SK-N-SH treated with all-trans-retinoic acid at 6 μM for 48 hours (cell line): ENCODE results near the gene DNAJC25.

Experiments used
- ATAC-seq: fragments of 200-7000 bp; cut with Tn5 transposase; 3 replicates; pipeline ENCODE4 v1.9.1; 2020; ENCODE audit warnings: mild to moderate bottlenecking, moderate library complexity
- ARNTL ChIP-seq: fragments of 450-650 bp; formaldehyde crosslinking; IDR thresholded peaks from 2 replicates; pipeline ENCODE4 v1.5.0; 2020; ENCODE audit warnings: low read depth, mild to moderate bottlenecking, moderate library complexity, borderline replicate concordance
- BACH2 ChIP-seq: fragments of 250-450 bp; sonication (Bioruptor Pico); IDR thresholded peaks from 2 replicates; pipeline ENCODE4 v1.9.0; 2021; ENCODE audit warnings: mild to moderate bottlenecking, borderline replicate concordance
- CREB5 ChIP-seq: fragments of 250-450 bp; sonication (Bioruptor Pico); IDR thresholded peaks from 2 replicates; pipeline ENCODE4 v1.5.1; 2020; ENCODE audit warnings: low read depth, mild to moderate bottlenecking, moderate library complexity
- CSDC2 ChIP-seq: fragments of 250-450 bp; sonication (Bioruptor Pico); IDR thresholded peaks from 2 replicates; pipeline ENCODE4 v1.5.0; 2020; ENCODE audit warnings: mild to moderate bottlenecking, moderate library complexity
- CSRNP3 ChIP-seq: fragments of 250-450 bp; sonication (Bioruptor Pico); IDR thresholded peaks from 2 replicates; pipeline ENCODE4 v1.5.1; 2021; ENCODE audit warnings: mild to moderate bottlenecking, moderate library complexity
- ESRRG ChIP-seq: fragments of 250-450 bp; sonication (Bioruptor Pico); IDR thresholded peaks from 2 replicates; pipeline ENCODE4 v1.6.1; 2021; ENCODE audit warnings: mild to moderate bottlenecking
- GLIS3 ChIP-seq: fragments of 250-450 bp; sonication (Bioruptor Pico); IDR thresholded peaks from 2 replicates; pipeline ENCODE4 v1.5.0; 2020; ENCODE audit warnings: mild to moderate bottlenecking, moderate library complexity
- ISL1 ChIP-seq: fragments of 250-450 bp; sonication (Bioruptor Pico); IDR thresholded peaks from 2 replicates; pipeline ENCODE4 v2.1.2; 2022; ENCODE audit warnings: mild to moderate bottlenecking, moderate library complexity
- OSR1 ChIP-seq: fragments of 250-450 bp; sonication (Bioruptor Pico); IDR thresholded peaks from 2 replicates; pipeline ENCODE4 v1.8.0; 2022; ENCODE audit warnings: moderate library complexity, mild to moderate bottlenecking, inconsistent platforms
- PATZ1 ChIP-seq: fragments of 250-450 bp; sonication (Bioruptor Pico); IDR thresholded peaks from 2 replicates; pipeline ENCODE4 v1.8.0; 2020; ENCODE audit warnings: mild to moderate bottlenecking, moderate library complexity, borderline replicate concordance
- POU6F1 ChIP-seq: fragments of 250-450 bp; sonication (Bioruptor Pico); IDR thresholded peaks from 2 replicates; pipeline ENCODE4 v1.8.0; 2021; ENCODE audit warnings: low read depth, mild to moderate bottlenecking, moderate library complexity, borderline replicate concordance
- PPARA ChIP-seq: fragments of 250-450 bp; sonication (Bioruptor Pico); IDR thresholded peaks from 2 replicates; pipeline ENCODE4 v1.5.0; 2020; ENCODE audit warnings: mild to moderate bottlenecking, borderline replicate concordance
- RARB ChIP-seq: fragments of 250-450 bp; sonication (Bioruptor Pico); IDR thresholded peaks from 2 replicates; pipeline ENCODE4 v1.8.0; 2021; ENCODE audit warnings: mild to moderate bottlenecking, moderate library complexity
- SNAI2 ChIP-seq: fragments of 250-450 bp; sonication (Bioruptor Pico); IDR thresholded peaks from 2 replicates; pipeline ENCODE4 v1.5.0; 2020; ENCODE audit warnings: mild to moderate bottlenecking, moderate library complexity
- TCF4 ChIP-seq: fragments of 250-450 bp; sonication (Bioruptor Pico); IDR thresholded peaks from 2 replicates; pipeline ENCODE4 v1.8.0; 2021; ENCODE audit warnings: mild to moderate bottlenecking, moderate library complexity, borderline replicate concordance
- TOX ChIP-seq: fragments of 250-450 bp; sonication (Bioruptor Pico); IDR thresholded peaks from 2 replicates; pipeline ENCODE4 v1.8.0; 2021; ENCODE audit warnings: mild to moderate bottlenecking, moderate library complexity, borderline replicate concordance
- TSHZ2 ChIP-seq: fragments of 250-450 bp; sonication (Bioruptor Pico); IDR thresholded peaks from 2 replicates; pipeline ENCODE4 v1.5.0; 2020; ENCODE audit warnings: mild to moderate bottlenecking, moderate library complexity
- ZC3H10 ChIP-seq: fragments of 250-450 bp; sonication (Bioruptor Pico); IDR thresholded peaks from 2 replicates; pipeline ENCODE4 v1.5.1; 2021; ENCODE audit warnings: mild to moderate bottlenecking, moderate library complexity
- ZFP3 ChIP-seq: fragments of 250-450 bp; sonication (Bioruptor Pico); IDR thresholded peaks from 2 replicates; pipeline ENCODE4 v1.5.0; 2020; ENCODE audit warnings: mild to moderate bottlenecking, moderate library complexity
- ZFP30 ChIP-seq: fragments of 450-650 bp; formaldehyde crosslinking; IDR thresholded peaks from 2 replicates; pipeline ENCODE4 v1.5.0; 2022; ENCODE audit warnings: mild to moderate bottlenecking, moderate library complexity
- ZNF70 ChIP-seq: fragments of 450-650 bp; formaldehyde crosslinking; IDR thresholded peaks from 2 replicates; pipeline ENCODE4 v1.5.0; 2020; ENCODE audit warnings: mild to moderate bottlenecking, moderate library complexity
- ZNF8 ChIP-seq: fragments of 450-650 bp; formaldehyde crosslinking; IDR thresholded peaks from 2 replicates; pipeline ENCODE4 v1.5.0; 2020; ENCODE audit warnings: mild to moderate bottlenecking, moderate library complexity

The DNAJC25 gene

GRCh38 chr9:111658943-111659342 lies 27.8 kb downstream of the DNAJC25 start:
- TF ChIP-seq ARNTL (CRISPR knock-in tag) (no peak), TSHZ2 (CRISPR knock-in tag) (no peak), ZFP30 (no peak), CREB5 (CRISPR knock-in tag) (no peak), ESRRG (CRISPR knock-in tag) (no peak), ZNF70 (CRISPR knock-in tag) (no peak), OSR1 (CRISPR knock-in tag) (no peak), POU6F1 (CRISPR knock-in tag) (no peak), GLIS3 (CRISPR knock-in tag) (no peak), ZC3H10 (CRISPR knock-in tag) (no peak), PATZ1 (no peak), ZFP3 (CRISPR knock-in tag) (no peak), RARB (CRISPR knock-in tag) (no peak), PPARA (CRISPR knock-in tag) (no peak)
- TF ChIP-seq, all 23 proteins: peak for 0
- no peak for ATAC-seq

- no peak for TF ChIP-seq ZFP30
- no peak for TF ChIP-seq ARNTL (CRISPR knock-in tag)
- no peak for TF ChIP-seq ESRRG (CRISPR knock-in tag)
- TF ChIP-seq ISL1 (CRISPR knock-in tag), result no peak
- no peak for TF ChIP-seq ZNF70 (CRISPR knock-in tag)
- no peak for TF ChIP-seq CSRNP3 (CRISPR knock-in tag)
- ATAC-seq, result no peak
Measured at GRCh38 chr9:111659691-111660090, 28.6 kb downstream of the DNAJC25 start.

GRCh38 chr9:111661150-111661801 lies 30.1 kb downstream of the DNAJC25 start, which contains the start of gene GNG10:
Gene GNG10, plus strand, starts transcription at chr9:111661605. Its CDS starts 30 bp downstream, at chr9:111661635.
- TF ChIP-seq PATZ1 (no peak), TCF4 (CRISPR knock-in tag) (no peak), ZNF70 (CRISPR knock-in tag) (no peak), BACH2 (no peak), SNAI2 (no peak), CREB5 (CRISPR knock-in tag) (no peak), ISL1 (CRISPR knock-in tag) (no peak), ZNF8 (CRISPR knock-in tag) (no peak), TOX (CRISPR knock-in tag) (no peak), ZFP30 (no peak), GLIS3 (CRISPR knock-in tag) (no peak), OSR1 (CRISPR knock-in tag) (no peak), ARNTL (CRISPR knock-in tag) (no peak), ESRRG (CRISPR knock-in tag) (no peak), ZC3H10 (CRISPR knock-in tag) (no peak), ZFP3 (CRISPR knock-in tag) (no peak), CSDC2 (no peak), POU6F1 (CRISPR knock-in tag) (no peak), RARB (CRISPR knock-in tag) (no peak)
- ATAC-seq, result peak; percentile 96
